GM21619 (cell line): ENCODE measurements around the gene ZNF567.
A peak's percentile ranks its signal among the peaks of the same experiment; 100 is the strongest.
"Not testable (repeated sequence)": the region's sequence is repeated elsewhere in the genome, so short reads cannot be mapped to it uniquely, and the experiment has no call there.

ENCODE experiments used
- ATAC-seq: cut with Tn5 transposase; IDR thresholded peaks from one replicate; pipeline ENCODE4 v1.9.1; 2021; ENCODE audit not compliant: unreplicated experiment

ZNF567 gene

GRCh38 chr19:36687214-36688056, at the start of gene ZNF567:
Gene ZNF567 (plus strand): TSS chr19:36687612. CDS start chr19:36694868, 7,256 bp downstream.
- peak; percentile 83 for ATAC-seq

DNA sequence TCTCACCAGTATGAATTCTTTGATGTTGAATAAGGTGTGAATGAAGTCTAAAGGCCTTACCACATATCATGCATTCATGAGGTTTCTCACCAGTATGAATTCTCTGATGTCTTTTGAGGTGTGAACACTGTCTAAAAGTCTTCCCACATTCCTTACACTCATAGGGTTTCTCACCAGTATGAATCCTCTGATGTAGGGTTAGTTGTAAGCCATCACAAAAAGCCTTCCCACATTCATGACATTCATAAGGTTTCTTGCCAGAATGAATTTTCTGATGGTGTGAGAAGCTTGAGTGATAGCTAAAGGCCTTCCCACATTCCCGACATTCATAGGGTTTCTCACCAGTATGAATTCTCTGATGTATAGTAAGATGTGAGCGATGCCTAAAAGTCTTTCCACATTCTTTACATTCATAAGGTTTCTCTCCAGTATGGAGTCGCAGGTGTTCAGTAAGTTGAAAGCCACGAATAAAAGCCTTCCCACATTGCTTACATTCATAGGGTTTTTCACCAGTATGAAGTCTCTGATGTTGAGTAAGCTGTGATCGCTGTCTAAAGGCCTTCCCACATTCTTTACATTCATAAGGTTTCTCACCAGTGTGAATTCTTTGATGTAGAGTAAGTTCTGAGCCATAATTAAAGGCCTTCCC, 48.4 kb upstream of the ZNF567 start:
- ATAC-seq: no peak

GRCh38 chr19:36646746-36647145, 40.7 kb upstream of the ZNF567 start:
- ATAC-seq: no peak

GRCh38 chr19:36652958-36653357, 34.5 kb upstream of the ZNF567 start:
- ATAC-seq: no peak

GRCh38 chr19:36665832-36666231, 21.6 kb upstream of the ZNF567 start:
- ATAC-seq: no peak

DNA sequence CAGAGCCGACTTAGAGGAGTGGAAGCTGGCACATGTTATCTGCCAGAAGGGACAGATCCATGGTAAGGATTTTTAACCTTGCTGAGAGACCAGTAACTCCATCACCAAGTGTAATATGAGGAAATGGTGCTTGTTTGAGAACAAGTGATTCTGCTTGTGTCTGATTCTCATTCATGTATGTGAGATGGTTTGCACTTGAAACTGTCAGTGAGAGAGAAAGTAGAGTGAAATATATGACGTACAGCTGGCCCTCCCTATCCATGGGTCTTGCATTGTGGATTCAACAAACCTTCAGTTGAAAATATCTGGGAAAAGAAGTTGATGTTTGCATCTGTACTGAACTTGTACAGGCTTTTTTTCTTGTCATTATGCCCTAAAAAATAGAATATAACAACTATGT, 18.8 kb upstream of the ZNF567 start:
- no peak for ATAC-seq

GRCh38 chr19:36672368-36672767, 15.0 kb upstream of the ZNF567 start:
- no peak for ATAC-seq

- ATAC-seq: no peak
These were observed 13.2 kb upstream of the ZNF567 start for GRCh38 chr19:36674201-36674600.

DNA sequence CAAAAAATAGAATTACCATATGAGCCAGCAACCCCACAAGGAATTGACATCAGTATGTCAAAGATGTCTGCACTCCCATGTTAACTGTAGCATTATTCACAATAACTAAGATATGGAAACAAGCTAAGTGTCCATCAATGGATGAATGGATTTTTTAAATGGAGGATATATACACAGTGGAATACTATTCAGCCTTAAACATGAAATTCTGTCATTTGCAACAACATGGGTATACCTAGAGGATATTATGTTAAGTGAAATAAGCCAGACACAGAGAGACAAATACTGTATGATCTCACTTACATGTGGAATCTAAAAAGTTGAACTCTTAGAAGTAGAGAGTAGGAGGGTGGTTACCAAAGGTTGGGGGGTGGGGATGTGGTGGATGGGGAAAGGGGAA, 8.0 kb upstream of the ZNF567 start:
- no peak for ATAC-seq

DNA sequence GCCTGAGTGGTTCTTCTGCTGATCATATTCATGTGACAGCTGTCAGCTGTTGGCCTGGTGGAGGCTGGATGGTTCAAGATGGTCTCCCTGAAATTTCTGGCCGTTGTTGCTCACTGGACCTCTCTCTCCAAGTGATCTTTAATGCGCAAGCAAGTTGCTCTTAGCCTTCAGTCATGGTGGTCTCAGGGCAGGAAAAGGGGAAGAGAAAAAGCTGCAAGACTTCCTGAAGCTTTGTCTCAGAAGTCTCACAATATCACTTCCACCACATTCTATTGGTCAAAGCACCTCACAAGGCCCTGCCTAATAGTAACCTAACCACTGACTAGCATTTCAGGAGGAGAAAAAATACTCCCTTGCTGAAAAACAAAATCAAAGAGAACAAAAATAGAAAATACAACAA, 1.6 kb upstream of the ZNF567 start:
- no peak for ATAC-seq

DNA sequence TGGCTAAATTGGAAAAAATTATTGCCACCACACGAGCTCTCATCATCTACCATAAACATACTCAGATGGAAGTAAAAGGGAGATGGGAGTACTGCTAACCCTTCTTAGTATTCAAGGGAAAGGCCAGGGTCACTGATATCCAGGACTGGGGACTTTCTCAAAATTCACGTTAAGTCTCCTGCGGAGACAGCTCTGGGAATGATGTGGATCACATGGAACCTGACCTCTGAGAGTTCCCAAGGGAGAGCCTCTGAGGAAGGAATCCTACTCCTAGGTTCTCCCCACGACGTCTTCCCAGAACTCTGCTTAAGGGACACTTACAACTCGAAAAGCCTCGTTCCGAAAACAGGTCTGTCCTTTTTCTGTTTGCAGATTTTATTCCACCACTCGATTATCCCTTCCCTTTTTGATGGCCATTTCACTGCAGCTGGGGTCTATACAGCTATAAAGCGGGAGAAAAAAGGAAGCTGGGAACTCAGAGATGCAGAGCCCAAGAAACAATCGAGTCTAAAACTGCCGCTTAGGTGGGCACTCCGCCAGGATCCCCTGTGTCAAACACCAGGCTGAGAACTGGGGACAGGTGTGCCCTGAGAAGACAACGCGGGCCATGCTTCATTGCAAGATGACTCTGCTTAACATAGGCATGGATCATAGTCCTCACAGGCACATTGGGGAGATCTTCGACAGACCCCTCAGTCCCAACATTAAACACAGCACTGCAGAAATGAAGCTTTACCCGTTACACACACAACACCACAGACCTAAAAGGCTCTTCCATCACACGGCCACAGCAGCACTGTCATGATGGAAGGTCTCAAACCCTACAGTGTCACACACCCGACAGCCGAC, 823 bp upstream of the ZNF567 start:
- ATAC-seq: peak; percentile 26

DNA sequence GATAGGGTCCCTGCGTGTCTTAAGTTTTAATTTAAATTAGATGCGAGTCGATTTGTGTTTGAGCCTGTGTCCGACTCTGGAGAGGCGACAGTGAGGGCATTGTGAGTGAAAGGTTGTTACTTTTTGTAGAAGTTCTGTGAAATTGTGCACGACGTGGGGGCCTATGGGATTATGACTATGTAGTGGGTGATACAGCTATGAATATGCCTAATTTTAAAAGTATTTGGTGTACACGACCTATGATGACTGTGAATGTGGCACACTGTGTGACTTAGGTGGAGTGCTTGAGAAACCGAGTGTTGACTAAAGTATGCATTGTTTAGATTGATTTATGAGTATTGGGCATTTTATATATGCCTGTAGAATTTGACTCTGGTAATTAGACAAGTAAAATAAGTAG, 646 bp downstream of the ZNF567 start:
- ATAC-seq: no peak

GRCh38 chr19:36707134-36707533, 19.7 kb downstream of the ZNF567 start:
- no peak for ATAC-seq

DNA sequence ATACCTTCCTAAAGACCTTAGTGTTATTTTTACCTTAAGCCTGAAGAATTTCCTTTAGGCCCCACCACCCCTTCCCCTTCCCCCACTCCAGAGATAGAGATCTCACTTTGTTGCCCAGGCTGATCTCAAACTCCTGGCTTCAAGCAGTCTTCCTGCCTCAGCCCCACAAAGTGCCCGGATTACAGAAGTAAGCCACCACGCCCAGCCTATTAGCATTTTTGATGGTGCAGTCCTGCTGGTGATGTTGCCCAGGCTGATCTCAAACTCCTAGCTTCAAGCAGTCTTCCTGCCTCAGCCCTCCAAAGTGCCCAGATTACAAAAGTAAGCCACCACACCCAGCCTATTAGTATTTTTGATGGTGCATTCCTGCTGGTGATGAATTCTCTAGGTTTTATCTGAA, 22.0 kb downstream of the ZNF567 start:
- ATAC-seq: no peak

GRCh38 chr19:36719687-36720556, 32.5 kb downstream of the ZNF567 start:
- no peak for ATAC-seq

- not testable (repeated sequence) for ATAC-seq
These were observed 48.8 kb downstream of the ZNF567 start for GRCh38 chr19:36736166-36736565.

DNA sequence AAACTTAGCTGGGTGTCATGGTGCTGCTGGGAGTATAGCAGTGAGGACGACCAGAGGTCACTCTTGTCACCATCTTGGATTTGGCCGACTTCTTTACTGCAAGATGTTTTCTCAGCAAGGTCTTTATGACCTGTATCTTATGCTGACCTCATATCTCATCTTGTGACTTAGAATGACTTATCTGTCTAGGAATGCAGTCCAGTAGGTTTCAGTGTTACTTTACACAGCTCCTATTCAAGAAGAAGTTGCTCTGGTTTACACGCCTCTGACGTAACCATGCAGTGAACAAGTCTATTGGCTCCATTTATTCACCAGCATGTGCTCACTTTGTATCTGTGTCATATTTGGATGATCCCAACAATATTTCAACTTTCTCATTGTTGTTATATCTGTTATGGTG, 58.5 kb downstream of the ZNF567 start:
- no peak for ATAC-seq

DNA sequence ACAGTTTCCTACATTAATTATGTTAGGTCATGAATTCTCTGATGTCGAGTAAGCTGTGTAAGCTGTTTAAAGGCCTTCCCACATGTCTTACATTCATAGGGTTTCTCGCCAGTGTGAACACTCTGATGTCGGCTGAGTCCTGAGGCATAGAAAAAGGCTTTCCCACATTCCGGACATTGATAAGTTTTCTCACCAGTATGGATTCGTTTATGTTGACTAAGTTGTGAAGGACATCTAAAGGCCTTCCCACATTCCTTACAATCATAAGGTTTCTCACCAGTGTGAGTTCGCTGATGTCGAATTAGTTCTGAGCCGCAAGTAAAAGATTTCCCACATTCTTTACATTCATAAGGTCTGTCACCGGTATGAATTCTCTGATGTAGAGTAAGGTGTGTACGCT, 60.3 kb downstream of the ZNF567 start:
- no peak for ATAC-seq

GRCh38 chr19:36748431-36749275, 61.2 kb downstream of the ZNF567 start:
- ATAC-seq: no peak

GRCh38 chr19:36749613-36750012, 62.2 kb downstream of the ZNF567 start:
- ATAC-seq: not testable (repeated sequence)
